A549 treated with CpdA at 1 μM for 4 hours (cell line): ENCODE measurements around the gene TACC2. TPM values are rescaled to one million over a fixed set of nuclear protein-coding genes. Genes with fewer than 3 reads are reported as not detected.

Source experiments
- total RNA-seq: library from RNA; stranded (reverse); fragments of 200-300 nt; extraction: Qiagen RNA extraction; gene quantifications from 5 replicates; pipeline ENCODE4 v1.2.3, GENCODE V29; 2022; ENCODE audit warnings: low read depth

The TACC2 gene
- total RNA-seq, result 86.1 to 99.3 TPM (median 87.8 TPM) in 5 replicates

DNA sequence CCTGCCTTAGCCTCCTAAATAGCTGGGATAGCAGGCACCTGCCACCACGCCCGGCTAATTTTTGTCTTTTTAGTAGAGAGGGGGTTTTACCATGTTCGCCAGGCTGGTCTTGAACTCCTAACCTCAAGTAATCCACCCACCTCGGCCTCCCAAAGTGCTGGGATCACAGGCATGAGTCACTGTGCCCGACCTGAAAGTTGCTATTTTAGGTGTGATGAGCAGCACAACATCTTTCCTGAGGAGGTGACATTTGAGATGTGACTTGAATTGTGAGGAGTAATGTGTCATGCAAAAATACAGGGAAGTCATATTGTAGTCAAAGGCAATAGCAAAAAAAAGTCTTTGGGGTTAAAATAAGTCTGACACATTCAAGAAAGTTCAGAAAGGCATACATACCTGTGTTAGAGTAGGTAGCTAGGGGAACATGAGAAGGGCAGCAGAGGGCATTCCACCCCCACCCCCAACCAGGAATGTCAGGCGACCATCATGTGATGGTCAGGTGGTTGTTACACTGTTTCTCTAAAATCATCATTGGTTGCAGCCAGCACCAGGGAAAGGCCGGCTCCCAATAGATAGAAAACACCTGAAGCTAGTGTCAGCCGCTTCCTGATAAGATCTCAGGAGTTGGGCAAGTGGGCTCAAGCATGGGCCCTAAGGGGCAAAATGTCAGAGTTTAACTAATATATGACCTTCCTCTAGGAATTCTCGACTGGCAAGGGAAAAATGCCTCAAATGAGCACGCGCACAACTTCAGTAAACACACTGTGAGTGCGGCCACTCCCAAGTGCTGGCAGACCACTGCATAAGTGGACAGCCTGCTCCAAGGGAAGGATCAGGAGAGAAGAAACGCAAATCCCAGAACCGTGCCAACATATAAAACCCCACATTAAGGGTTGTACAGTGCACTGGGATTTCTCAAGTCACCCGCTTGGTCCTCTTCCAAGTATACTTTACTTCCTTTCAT, at the start of gene TACC2:
TACC2 (plus strand) TSS at position 803 of the 964 bp plus-strand sequence. CDS start 32,819 bp downstream, outside the sequence.

DNA sequence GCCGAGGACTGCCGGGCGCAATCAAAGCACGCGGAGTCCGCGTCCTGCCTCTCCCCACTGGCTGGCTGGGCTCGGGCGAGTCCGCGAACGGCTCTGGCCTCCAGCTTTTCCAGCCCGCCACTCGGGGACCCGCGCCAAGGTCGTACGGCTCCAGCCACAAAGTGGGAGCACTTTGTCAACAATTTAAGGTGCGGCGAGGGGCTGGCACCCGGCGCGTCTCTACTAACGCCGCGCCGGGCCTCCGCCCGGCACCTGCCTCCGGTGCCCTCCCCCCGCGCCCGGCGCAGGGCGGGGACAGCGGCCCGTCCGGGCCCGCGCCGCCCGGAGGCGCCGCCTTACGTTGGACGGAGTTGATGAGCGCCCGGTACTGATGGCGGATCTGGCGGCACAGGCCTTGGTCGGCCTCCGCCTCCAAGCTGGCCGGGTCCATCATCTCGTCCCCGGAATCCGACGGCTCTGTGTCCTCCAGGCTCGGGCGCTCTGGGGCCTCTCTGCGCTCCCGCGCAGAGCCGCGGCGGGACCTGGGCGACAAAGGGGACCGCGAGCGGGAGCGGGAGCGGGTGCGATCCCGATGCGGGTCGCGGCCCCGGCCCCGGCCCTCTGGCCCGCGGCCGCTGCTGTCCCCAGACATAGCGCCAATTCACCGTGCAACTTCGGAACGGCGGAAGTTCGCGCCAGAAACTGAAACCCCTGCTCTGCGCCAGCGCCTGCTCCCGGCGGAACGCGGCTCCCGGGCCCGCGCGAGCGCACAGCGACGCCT, 14.2 kb upstream of the TACC2 start, which contains the start of gene NSMCE4A:
NSMCE4A (minus strand) TSS at position 683 of the 760 bp plus-strand sequence; CDS start at position 631, 52 bp downstream.

DNA sequence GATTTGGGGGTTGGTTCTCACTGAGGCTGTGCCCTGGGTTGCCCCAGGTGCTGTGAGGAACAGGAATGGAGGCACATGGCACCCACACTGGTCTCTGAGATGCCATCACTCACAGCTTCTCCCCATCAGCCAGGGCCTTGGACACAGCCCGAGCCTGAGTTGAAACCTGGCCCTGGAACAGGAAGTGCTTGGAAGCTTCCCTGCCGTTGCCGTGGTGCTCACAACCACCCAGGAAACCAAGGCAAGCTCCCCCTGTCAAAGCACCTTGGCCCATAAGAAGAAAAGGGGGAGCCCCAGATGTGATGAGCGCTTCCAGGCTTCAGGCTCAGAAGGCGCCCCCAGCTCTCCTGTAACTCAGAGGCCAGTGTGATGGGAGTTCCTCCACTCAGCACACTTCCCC, 282.1 kb downstream of the TACC2 start, which contains the start of gene BTBD16:
BTBD16 (plus strand) TSS at position 221 of the 400 bp plus-strand sequence. CDS start 3,786 bp downstream, outside the sequence.

Other genes starting within 250 kb of the TACC2 start
- 17.0 to 26.7 TPM (median 22.1 TPM) in 5 replicates for gene ATE1, start 61.1 kb upstream of the TACC2 start, total RNA-seq
- 56.9 to 65.2 TPM (median 62.7 TPM) in 5 replicates for gene NSMCE4A, start 13.9 kb upstream of the TACC2 start, total RNA-seq